ENCODE measurements around the gene UVSSA. TPM values are rescaled to one million over a fixed set of nuclear protein-coding genes. Genes with fewer than 3 reads are reported as not detected.

Gene UVSSA
- total RNA-seq, 1 experiment from 2014 or later: 40.4 TPM

DNA sequence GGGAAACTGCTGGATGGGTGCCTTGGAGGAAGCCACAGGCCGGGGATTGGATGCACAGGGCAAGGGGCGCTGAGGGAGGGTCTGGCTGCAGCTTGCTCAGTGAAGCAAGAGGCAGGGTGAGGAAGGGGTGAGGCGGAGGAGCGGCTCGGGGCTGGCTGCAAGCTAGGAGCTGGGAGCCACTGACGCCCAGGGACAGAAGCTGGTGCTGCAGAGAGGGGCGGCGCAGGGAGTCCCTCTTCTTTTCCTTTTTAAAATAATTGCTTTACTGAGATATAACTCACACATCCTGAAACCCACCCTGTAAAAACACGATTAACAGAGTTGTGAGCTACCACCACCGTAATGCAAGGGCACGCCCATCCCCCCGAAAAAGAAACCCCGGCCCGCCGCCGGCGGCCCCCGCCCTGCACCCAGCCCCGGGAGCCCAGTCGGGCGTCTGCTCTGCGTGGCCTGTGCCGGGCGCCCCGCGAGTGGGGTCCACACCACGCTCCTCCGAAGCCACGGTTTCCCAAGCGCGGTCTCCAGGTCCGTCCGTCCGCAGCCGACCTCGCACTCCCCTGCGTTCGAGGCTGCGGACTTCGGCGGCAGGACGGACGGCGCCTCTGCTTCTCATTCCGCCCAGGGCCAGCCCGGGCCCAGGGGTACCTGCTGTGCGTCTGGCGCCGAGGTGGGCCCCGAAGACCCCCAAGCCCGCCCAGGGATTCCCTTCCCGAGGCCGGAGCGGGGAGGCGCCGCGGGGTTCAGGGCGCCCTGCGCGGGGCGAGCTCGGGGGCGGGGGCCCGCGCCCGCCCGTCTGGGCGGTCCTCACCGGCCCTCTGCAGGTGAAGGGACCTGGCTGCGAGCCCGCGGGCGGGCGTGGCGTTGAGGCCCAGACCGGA is 866 bp upstream of the UVSSA start (continued):
- no peak for TF ChIP-seq NR1H2 (CRISPR knock-in tag; IDR thresholded peaks at IDR 0.05)
- no peak for TF ChIP-seq MYBL2 (CRISPR knock-in tag; IDR thresholded peaks at IDR 0.05)
- TF ChIP-seq, protein P1, sequence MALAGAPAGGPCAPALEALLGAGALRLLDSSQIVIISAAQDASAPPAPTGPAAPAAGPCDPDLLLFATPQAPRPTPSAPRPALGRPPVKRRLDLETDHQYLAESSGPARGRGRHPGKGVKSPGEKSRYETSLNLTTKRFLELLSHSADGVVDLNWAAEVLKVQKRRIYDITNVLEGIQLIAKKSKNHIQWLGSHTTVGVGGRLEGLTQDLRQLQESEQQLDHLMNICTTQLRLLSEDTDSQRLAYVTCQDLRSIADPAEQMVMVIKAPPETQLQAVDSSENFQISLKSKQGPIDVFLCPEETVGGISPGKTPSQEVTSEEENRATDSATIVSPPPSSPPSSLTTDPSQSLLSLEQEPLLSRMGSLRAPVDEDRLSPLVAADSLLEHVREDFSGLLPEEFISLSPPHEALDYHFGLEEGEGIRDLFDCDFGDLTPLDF (CRISPR knock-in tag; IDR thresholded peaks at IDR 0.05): no peak
- no peak for TF ChIP-seq ZNF263 (CRISPR knock-in tag; IDR thresholded peaks at IDR 0.05; ENCODE audit: low read depth)
- TF ChIP-seq CBFB (CRISPR knock-in tag; IDR thresholded peaks at IDR 0.05; ENCODE audit: low read depth): peak; percentile 14; the same call in 1 of the 2 replicates
- no peak for TF ChIP-seq JAZF1 (CRISPR knock-in tag; IDR thresholded peaks at IDR 0.05)
- TF ChIP-seq, protein P2, sequence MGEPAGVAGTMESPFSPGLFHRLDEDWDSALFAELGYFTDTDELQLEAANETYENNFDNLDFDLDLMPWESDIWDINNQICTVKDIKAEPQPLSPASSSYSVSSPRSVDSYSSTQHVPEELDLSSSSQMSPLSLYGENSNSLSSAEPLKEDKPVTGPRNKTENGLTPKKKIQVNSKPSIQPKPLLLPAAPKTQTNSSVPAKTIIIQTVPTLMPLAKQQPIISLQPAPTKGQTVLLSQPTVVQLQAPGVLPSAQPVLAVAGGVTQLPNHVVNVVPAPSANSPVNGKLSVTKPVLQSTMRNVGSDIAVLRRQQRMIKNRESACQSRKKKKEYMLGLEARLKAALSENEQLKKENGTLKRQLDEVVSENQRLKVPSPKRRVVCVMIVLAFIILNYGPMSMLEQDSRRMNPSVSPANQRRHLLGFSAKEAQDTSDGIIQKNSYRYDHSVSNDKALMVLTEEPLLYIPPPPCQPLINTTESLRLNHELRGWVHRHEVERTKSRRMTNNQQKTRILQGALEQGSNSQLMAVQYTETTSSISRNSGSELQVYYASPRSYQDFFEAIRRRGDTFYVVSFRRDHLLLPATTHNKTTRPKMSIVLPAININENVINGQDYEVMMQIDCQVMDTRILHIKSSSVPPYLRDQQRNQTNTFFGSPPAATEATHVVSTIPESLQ (CRISPR knock-in tag; IDR thresholded peaks at IDR 0.05): no peak
- TF ChIP-seq, protein P3, sequence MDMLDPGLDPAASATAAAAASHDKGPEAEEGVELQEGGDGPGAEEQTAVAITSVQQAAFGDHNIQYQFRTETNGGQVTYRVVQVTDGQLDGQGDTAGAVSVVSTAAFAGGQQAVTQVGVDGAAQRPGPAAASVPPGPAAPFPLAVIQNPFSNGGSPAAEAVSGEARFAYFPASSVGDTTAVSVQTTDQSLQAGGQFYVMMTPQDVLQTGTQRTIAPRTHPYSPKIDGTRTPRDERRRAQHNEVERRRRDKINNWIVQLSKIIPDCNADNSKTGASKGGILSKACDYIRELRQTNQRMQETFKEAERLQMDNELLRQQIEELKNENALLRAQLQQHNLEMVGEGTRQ (CRISPR knock-in tag; IDR thresholded peaks at IDR 0.05): no peak
- TF ChIP-seq ETV6 (CRISPR knock-in tag; IDR thresholded peaks at IDR 0.05): no peak; the same call in 1 of the 2 replicates
- TF ChIP-seq NR3C1 (CRISPR knock-in tag; conservative IDR thresholded peaks at IDR 0.05; ENCODE audit: low read depth): no peak
- TF ChIP-seq, protein P4, sequence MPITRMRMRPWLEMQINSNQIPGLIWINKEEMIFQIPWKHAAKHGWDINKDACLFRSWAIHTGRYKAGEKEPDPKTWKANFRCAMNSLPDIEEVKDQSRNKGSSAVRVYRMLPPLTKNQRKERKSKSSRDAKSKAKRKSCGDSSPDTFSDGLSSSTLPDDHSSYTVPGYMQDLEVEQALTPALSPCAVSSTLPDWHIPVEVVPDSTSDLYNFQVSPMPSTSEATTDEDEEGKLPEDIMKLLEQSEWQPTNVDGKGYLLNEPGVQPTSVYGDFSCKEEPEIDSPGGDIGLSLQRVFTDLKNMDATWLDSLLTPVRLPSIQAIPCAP (CRISPR knock-in tag; IDR thresholded peaks at IDR 0.05): no peak
- TF ChIP-seq SP1 (CRISPR knock-in tag; conservative IDR thresholded peaks at IDR 0.05): no peak
- no peak for TF ChIP-seq MAX (CRISPR knock-in tag; IDR thresholded peaks at IDR 0.05)
- no peak for TF ChIP-seq ZBTB21 (CRISPR knock-in tag; IDR thresholded peaks at IDR 0.05; ENCODE audit: borderline replicate concordance)
- TF ChIP-seq KAT7 (CRISPR knock-in tag; IDR thresholded peaks at IDR 0.05; ENCODE audit: borderline replicate concordance): no peak
- TF ChIP-seq, protein P5, sequence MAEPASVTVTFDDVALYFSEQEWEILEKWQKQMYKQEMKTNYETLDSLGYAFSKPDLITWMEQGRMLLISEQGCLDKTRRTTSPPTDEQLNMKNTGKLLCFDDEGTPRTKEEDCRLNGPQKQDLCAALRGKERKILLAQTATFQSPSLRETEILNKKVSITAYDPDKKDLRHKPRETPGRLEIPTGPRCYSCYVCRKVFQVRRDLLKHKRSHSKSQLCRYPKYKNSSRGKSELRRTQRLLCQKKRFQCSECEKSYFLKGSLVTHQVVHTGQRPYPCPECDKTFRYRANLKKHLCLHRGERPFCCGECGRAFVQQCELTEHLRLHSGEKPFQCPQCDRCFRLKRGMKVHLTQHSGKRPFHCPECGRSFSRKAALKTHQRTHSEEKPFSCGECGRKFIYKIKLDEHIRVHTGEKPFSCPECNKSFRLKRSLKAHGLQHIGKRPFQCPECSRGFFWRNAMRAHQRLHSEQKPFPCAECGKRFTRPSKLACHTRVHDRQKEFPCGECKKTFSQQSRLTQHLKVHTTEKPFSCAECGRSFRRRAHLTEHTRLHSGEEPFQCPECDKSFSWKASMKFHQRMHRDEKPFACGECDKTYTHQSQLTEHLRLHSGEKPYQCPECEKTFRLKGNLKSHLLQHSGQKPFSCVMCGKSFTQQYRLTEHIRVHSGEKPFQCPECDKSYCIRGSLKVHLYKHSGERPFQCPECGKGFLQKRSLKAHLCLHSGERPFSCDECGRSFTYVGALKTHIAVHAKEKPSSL (CRISPR knock-in tag; conservative IDR thresholded peaks at IDR 0.05): no peak
- TF ChIP-seq, protein P6, sequence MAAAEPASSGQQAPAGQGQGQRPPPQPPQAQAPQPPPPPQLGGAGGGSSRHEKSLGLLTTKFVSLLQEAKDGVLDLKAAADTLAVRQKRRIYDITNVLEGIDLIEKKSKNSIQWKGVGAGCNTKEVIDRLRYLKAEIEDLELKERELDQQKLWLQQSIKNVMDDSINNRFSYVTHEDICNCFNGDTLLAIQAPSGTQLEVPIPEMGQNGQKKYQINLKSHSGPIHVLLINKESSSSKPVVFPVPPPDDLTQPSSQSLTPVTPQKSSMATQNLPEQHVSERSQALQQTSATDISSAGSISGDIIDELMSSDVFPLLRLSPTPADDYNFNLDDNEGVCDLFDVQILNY (CRISPR knock-in tag; IDR thresholded peaks at IDR 0.05): peak; percentile 39; the same call in 1 of the 2 replicates
